ENCODE results near the gene UBAC2. TPM values are rescaled to one million over a fixed set of nuclear protein-coding genes. Genes with fewer than 3 reads are reported as not detected.

The UBAC2 gene
- total and polyA plus RNA-seq, 4 donors: 49.9 to 77.1 (median 53.7) TPM

DNA sequence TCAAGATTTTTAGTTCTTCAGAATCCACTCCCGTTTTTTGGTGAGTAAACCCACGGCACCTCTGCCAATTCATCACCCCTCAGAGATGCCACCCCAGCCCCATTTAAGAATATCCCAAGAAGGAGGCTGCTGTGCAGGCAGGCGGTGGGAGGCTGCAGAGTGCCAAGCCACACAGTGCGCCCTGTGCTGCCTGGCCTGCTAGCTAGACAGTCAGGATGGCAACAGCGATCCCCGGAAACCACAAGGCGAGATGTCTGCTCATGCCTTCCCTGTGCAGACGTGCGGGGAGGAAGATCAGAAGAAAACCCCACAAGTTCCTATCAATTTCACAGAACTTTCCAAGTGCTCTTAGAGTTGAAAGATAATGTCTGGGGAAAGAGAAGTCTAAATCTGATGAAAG lies 171.3 kb downstream of the UBAC2 start:
- 76 to 85% methylated on average over 9 of the region's 9 CpGs for WGBS, 2 donors
- peaks cover 0 to 3% (median 0%) of the 10 kb centered on the region in 5 donors for H3K4me1 ChIP-seq (ENCODE audit: control insufficient read depth in 5 of 5, insufficient read depth in 5 of 5, low read length in 5 of 5)
- no peak overlapping the region for H3K4me3 ChIP-seq
- H3K9me3 ChIP-seq (ENCODE audit: control insufficient read depth in 4 of 4, insufficient read depth in 3 of 4, low read length in 3 of 4): no peaks in the 10 kb centered on the region
- TF ChIP-seq, protein P1, sequence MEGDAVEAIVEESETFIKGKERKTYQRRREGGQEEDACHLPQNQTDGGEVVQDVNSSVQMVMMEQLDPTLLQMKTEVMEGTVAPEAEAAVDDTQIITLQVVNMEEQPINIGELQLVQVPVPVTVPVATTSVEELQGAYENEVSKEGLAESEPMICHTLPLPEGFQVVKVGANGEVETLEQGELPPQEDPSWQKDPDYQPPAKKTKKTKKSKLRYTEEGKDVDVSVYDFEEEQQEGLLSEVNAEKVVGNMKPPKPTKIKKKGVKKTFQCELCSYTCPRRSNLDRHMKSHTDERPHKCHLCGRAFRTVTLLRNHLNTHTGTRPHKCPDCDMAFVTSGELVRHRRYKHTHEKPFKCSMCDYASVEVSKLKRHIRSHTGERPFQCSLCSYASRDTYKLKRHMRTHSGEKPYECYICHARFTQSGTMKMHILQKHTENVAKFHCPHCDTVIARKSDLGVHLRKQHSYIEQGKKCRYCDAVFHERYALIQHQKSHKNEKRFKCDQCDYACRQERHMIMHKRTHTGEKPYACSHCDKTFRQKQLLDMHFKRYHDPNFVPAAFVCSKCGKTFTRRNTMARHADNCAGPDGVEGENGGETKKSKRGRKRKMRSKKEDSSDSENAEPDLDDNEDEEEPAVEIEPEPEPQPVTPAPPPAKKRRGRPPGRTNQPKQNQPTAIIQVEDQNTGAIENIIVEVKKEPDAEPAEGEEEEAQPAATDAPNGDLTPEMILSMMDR (IDR thresholded peaks at IDR 0.05; ENCODE audit: control extremely low read depth, extremely low read depth): no peak
- peaks cover 6 to 19% (median 10%) of the 10 kb centered on the region in 4 donors for H3K36me3 ChIP-seq (ENCODE audit: control insufficient read depth in 4 of 4, insufficient read depth in 4 of 4, low read length in 4 of 4)
- H3K27ac ChIP-seq (ENCODE audit: low read depth in 1 of 2, low read length in 1 of 2): no peak overlapping the region
- DNase-seq: no peak
- no peak overlapping the region for H3K9ac ChIP-seq (ENCODE audit: insufficient read depth in 1 of 2, low read length in 2 of 2)
- ATAC-seq (ENCODE audit: insufficient read depth, low FRiP score): no peak
- no peaks in the 10 kb centered on the region for H3K27me3 ChIP-seq (ENCODE audit: control insufficient read depth in 3 of 3, insufficient read depth in 3 of 3, low read length in 2 of 3)

DNA sequence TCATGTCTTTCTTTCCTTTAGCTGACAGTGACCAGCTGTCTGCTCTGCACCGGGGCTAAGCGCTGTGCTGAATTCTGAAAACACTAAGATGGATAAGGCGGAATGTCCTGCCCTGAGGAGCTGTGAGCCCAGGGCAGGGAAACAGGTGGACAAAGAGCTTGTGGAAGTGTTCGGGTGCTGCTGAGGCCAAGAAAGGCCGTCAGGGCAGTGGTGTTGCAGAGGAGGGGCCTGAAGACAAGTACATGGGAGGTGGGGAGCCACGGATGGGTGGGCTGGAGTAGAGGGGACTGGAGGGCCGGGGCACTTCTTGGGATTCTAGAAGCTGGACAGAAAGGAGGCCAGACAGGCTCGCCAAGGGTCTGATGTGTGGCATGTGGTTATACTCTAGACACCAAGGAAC lies 172.8 kb downstream of the UBAC2 start:
- DNase-seq (no peak), ATAC-seq (ENCODE audit: insufficient read depth, low FRiP score) (no peak)
- TF ChIP-seq, protein P1 (IDR thresholded peaks at IDR 0.05; ENCODE audit: control extremely low read depth, extremely low read depth): no peak
- H3K27ac ChIP-seq (ENCODE audit: low read depth in 1 of 2, low read length in 1 of 2): no peak overlapping the region
- H3K9me3 ChIP-seq (ENCODE audit: control insufficient read depth in 4 of 4, insufficient read depth in 3 of 4, low read length in 3 of 4): no peaks in the 10 kb centered on the region
- 90 to 93% methylated on average over 8 of the region's 8 CpGs for WGBS, 2 donors
- H3K27me3 ChIP-seq (ENCODE audit: control insufficient read depth in 3 of 3, insufficient read depth in 3 of 3, low read length in 2 of 3): no peaks in the 10 kb centered on the region
- H3K4me1 ChIP-seq (ENCODE audit: control insufficient read depth in 5 of 5, insufficient read depth in 5 of 5, low read length in 5 of 5): peaks cover 0 to 3% (median 0%) of the 10 kb centered on the region in 5 donors
- no peak overlapping the region for H3K9ac ChIP-seq (ENCODE audit: insufficient read depth in 1 of 2, low read length in 2 of 2)
- peaks cover 10 to 16% (median 13%) of the 10 kb centered on the region in 4 donors for H3K36me3 ChIP-seq (ENCODE audit: control insufficient read depth in 4 of 4, insufficient read depth in 4 of 4, low read length in 4 of 4)
- no peak overlapping the region for H3K4me3 ChIP-seq

DNA sequence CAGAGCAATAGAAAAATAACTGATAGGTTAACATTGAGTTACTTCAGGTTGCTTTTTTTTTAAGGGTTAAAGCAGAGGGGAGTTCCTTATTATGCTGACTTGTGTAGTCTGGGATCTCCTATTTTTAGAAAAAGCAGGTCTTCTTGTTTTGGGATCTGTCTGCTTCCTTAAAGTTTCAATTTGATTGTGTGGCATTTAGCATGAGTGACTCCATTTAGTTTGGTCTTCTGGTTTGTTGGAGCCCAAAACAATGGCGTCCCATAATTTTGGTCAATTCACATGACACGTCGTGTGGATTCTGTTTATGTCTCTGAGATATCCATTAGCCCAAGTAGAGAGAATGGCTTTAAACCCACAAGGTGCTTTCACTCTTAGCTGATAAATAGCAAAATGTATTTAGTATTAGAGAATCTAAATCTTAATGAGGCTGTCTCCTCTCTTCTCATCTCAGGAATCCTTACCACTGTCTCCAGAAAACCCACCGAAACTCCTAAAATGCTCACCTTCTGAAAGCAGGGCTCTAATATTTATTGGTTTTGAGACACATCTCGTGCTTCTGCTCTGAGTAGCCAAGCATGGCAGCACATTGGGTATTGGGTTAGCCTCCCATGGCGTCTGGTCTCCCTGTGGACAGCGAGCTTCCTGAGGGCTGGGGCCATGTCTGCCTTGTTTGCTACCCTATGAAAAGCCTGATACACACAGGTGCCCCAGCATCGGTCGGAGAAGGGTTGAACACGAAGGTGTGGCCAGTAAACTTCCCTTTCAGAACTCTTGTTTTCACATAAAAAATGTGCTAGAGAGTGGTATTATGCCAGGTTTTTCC lies 173.7 kb downstream of the UBAC2 start:
- Histone ChIP-seq H3K36me3 (ENCODE audit: control insufficient read depth in 4 of 4, insufficient read depth in 4 of 4, low read length in 4 of 4) (peaks cover 10 to 16% (median 13%) of the 10 kb centered on the region in 4 donors), H3K27ac (ENCODE audit: low read depth in 1 of 2, low read length in 1 of 2) (no peak overlapping the region), H3K4me1 (ENCODE audit: control insufficient read depth in 5 of 5, insufficient read depth in 5 of 5, low read length in 5 of 5) (no peaks in the 10 kb centered on the region), H3K9ac (ENCODE audit: insufficient read depth in 1 of 2, low read length in 2 of 2) (no peak overlapping the region), H3K27me3 (ENCODE audit: control insufficient read depth in 3 of 3, insufficient read depth in 3 of 3, low read length in 2 of 3) (no peaks in the 10 kb centered on the region), H3K9me3 (ENCODE audit: control insufficient read depth in 4 of 4, insufficient read depth in 3 of 4, low read length in 3 of 4) (no peaks in the 10 kb centered on the region), H3K4me3 (no peak overlapping the region)
- TF ChIP-seq, protein P1 (IDR thresholded peaks at IDR 0.05; ENCODE audit: control extremely low read depth, extremely low read depth): no peak
- 86 to 93% methylated on average over 10 of the region's 10 CpGs for WGBS, 2 donors
- no peak for DNase-seq
- no peak for ATAC-seq (ENCODE audit: insufficient read depth, low FRiP score)
